Neural progenitor cell (in vitro differentiated cells): ENCODE data around the gene ABHD14A. TPM values are rescaled to one million over a fixed set of nuclear protein-coding genes. Genes with fewer than 3 reads are reported as not detected.

Experiments
- DNase-seq: peaks from one replicate; pipeline ENCODE4 v3.0.0-alpha.2; 2016; ENCODE audit warnings: low spot score
- H2AFZ ChIP-seq: fragments of 200-600 bp; sonication (generic); replicated peaks from 2 replicates; pipeline ENCODE4 v1.6.1; 2016; ENCODE audit warnings: antibody characterized with exemption
- H3F3A ChIP-seq: fragments of 200-600 bp; sonication (generic); 2 replicates; pipeline ENCODE4 v1.6.1; 2016; ENCODE audit warnings: antibody characterized with exemption, low read depth
- H3K27ac ChIP-seq: fragments of 200-600 bp; sonication (generic); 2 replicates; pipeline ENCODE4 v1.5.1; 2016; ENCODE audit warnings: mild to moderate bottlenecking
- H3K27me3 ChIP-seq: fragments of 200-600 bp; sonication (generic); 2 replicates; pipeline ENCODE4 v1.6.1; 2016; ENCODE audit warnings: mild to moderate bottlenecking, moderate library complexity
- H3K36me3 ChIP-seq: fragments of 200-600 bp; sonication (generic); 2 replicates; pipeline ENCODE4 v1.5.1; 2016
- H3K4me1 ChIP-seq: fragments of 200-600 bp; sonication (generic); 2 replicates; pipeline ENCODE4 v1.6.1; 2016; ENCODE audit warnings: mixed run types
- H3K4me2 ChIP-seq: fragments of 200-600 bp; sonication (generic); 2 replicates; pipeline ENCODE4 v1.6.1; 2016
- H3K4me3 ChIP-seq: fragments of 200-600 bp; sonication (generic); 2 replicates; pipeline ENCODE4 v1.5.1; 2016
- H3K79me2 ChIP-seq: fragments of 200-600 bp; sonication (generic); 2 replicates; pipeline ENCODE4 v1.6.1; 2016; ENCODE audit warnings: low read depth
- H3K9ac ChIP-seq: fragments of 200-600 bp; sonication (generic); 2 replicates; pipeline ENCODE4 v1.6.1; 2016
- H3K9me3 ChIP-seq: fragments of 200-600 bp; sonication (generic); 2 replicates; pipeline ENCODE4 v1.5.1; 2016; ENCODE audit warnings: low read depth
- H4K20me1 ChIP-seq: fragments of 200-600 bp; sonication (generic); 2 replicates; pipeline ENCODE4 v1.6.1; 2016; ENCODE audit warnings: low read depth
- H3K27ac Mint-ChIP-seq: 3 replicates; pipeline ENCODE4 v1.8.0; 2021; ENCODE audit warnings: mixed read lengths
- H3K27me3 Mint-ChIP-seq: 2 replicates; pipeline ENCODE4 v1.8.0; 2022; ENCODE audit warnings: low read depth, mild to moderate bottlenecking, inconsistent platforms, moderate library complexity, mixed read lengths; ENCODE audit not compliant: insufficient read depth
- H3K36me3 Mint-ChIP-seq: 3 replicates; pipeline ENCODE4 v1.8.0; 2021; ENCODE audit warnings: mixed read lengths
- H3K4me1 Mint-ChIP-seq: 3 replicates; pipeline ENCODE4 v1.8.0; 2021; ENCODE audit warnings: mixed read lengths
- H3K4me3 Mint-ChIP-seq: 3 replicates; pipeline ENCODE4 v1.8.0; 2021; ENCODE audit warnings: mild to moderate bottlenecking, moderate library complexity, mixed read lengths
- H3K9me3 Mint-ChIP-seq: 3 replicates; pipeline ENCODE4 v1.8.0; 2020; ENCODE audit warnings: mixed read lengths
- EZH2 ChIP-seq: fragments of 200-600 bp; sonication (generic); IDR thresholded peaks from 2 replicates; pipeline ENCODE4 v1.6.1; 2017; ENCODE audit warnings: antibody characterized with exemption, mild to moderate bottlenecking, moderate library complexity
- EZH2phosphoT487 ChIP-seq: fragments of 200-600 bp; sonication (generic); IDR thresholded peaks from 2 replicates; pipeline ENCODE4 v1.6.1; 2017; ENCODE audit warnings: antibody characterized with exemption
- total RNA-seq: library from RNA; depleted of rRNA; stranded (reverse); fragments of >200 nt; gene quantifications from 2 replicates; pipeline ENCODE4 v1.2.3, GENCODE V29; 2015; ENCODE audit warnings: low replicate concordance
- TF ChIP-seq, protein P1 (sequence below): fragments of 200-600 bp; sonication (generic); IDR thresholded peaks from 2 replicates; pipeline ENCODE4 v1.5.1; 2017; ENCODE audit warnings: antibody characterized with exemption, mild to moderate bottlenecking

Gene ABHD14A
- total RNA-seq, 1 donor from 2014 or later = 4.0 TPM

DNA sequence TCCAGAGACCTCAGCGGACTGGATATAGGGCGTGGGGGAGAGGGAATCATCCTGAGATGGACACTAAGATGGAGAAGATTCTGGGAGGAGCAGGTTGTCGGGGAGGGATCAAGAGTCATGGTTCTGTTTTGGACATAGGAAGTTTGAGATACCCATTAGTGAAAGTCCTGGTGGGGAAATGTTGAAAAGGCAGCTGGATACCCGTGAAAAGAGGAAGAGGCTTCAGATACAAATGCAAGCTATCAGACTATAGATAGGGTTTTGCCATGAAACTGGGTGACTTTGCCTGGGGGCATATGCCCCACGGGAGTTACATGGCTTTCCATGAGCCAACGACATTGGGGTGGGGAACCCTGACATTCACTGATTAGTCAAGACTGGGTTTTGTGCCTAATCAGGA lies 20.8 kb upstream of the ABHD14A start:
- peaks cover 77% of the 10 kb centered on the region for H3K27me3 ChIP-seq
- H4K20me1 ChIP-seq = peaks cover 17% of the 10 kb centered on the region
- peaks cover 13% of the 10 kb centered on the region for H3K4me1 ChIP-seq
- no peaks in the 10 kb centered on the region for H3K9me3 ChIP-seq
- no peaks in the 10 kb centered on the region for H3K79me2 ChIP-seq
- no peaks in the 10 kb centered on the region for H3K9me3 Mint-ChIP-seq
- H3F3A ChIP-seq = peaks cover 21% of the 10 kb centered on the region
- DNase-seq = no peak
- no peak overlapping the region for H2AFZ ChIP-seq
- peaks cover 4% of the 10 kb centered on the region for H3K27me3 Mint-ChIP-seq
- no peaks in the 10 kb centered on the region for H3K36me3 ChIP-seq
- TF ChIP-seq EZH2 = no peak
- TF ChIP-seq, protein P1, sequence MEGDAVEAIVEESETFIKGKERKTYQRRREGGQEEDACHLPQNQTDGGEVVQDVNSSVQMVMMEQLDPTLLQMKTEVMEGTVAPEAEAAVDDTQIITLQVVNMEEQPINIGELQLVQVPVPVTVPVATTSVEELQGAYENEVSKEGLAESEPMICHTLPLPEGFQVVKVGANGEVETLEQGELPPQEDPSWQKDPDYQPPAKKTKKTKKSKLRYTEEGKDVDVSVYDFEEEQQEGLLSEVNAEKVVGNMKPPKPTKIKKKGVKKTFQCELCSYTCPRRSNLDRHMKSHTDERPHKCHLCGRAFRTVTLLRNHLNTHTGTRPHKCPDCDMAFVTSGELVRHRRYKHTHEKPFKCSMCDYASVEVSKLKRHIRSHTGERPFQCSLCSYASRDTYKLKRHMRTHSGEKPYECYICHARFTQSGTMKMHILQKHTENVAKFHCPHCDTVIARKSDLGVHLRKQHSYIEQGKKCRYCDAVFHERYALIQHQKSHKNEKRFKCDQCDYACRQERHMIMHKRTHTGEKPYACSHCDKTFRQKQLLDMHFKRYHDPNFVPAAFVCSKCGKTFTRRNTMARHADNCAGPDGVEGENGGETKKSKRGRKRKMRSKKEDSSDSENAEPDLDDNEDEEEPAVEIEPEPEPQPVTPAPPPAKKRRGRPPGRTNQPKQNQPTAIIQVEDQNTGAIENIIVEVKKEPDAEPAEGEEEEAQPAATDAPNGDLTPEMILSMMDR = no peak
- TF ChIP-seq EZH2phosphoT487 = no peak
- H3K4me2 ChIP-seq = no peak overlapping the region
- no peak overlapping the region for H3K9ac ChIP-seq
- peaks cover 10% of the 10 kb centered on the region for H3K4me1 Mint-ChIP-seq
- peaks cover 3% of the 10 kb centered on the region for H3K36me3 Mint-ChIP-seq
- H3K4me3 Mint-ChIP-seq = no peak overlapping the region
- no peak overlapping the region for H3K27ac Mint-ChIP-seq
- H3K4me3 ChIP-seq = no peak overlapping the region
- H3K27ac ChIP-seq = no peak overlapping the region

DNA sequence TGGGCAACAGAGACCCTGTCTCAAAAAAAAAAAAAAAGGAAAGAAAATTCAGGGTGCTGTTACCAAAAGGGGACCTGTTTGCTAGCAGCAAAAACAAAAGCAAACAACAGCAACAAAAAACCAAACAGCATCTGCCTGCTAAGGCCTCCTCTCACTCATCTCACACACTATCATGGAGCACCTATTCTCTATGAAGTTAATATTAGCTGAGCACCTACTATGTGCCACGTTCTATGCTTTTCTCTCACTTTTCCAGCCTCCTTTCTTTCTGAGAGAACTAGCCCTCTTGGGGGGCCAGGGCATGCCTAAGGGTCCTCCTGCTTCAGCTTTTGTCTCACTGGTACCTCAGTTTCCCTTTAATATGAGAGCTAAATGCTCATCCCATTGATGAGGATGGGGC lies 20.2 kb upstream of the ABHD14A start:
- Histone ChIP-seq H3K4me2 (no peak overlapping the region), H2AFZ (no peak overlapping the region), H3K27ac (no peak overlapping the region), H3K4me1 (peaks cover 13% of the 10 kb centered on the region), H3K36me3 (no peaks in the 10 kb centered on the region), H3K9ac (no peak overlapping the region), H3K79me2 (no peaks in the 10 kb centered on the region), H3F3A (peaks cover 21% of the 10 kb centered on the region), H3K4me3 (no peak overlapping the region), H4K20me1 (peaks cover 17% of the 10 kb centered on the region), H3K27me3 (peaks cover 73% of the 10 kb centered on the region), H3K9me3 (no peaks in the 10 kb centered on the region)
- H3K4me1 Mint-ChIP-seq = peaks cover 10% of the 10 kb centered on the region
- H3K36me3 Mint-ChIP-seq = peaks cover 3% of the 10 kb centered on the region
- H3K27me3 Mint-ChIP-seq = peaks cover 4% of the 10 kb centered on the region
- no peak overlapping the region for H3K27ac Mint-ChIP-seq
- no peak for TF ChIP-seq EZH2phosphoT487
- no peak for TF ChIP-seq EZH2
- TF ChIP-seq, protein P1 = no peak
- no peak for DNase-seq
- H3K4me3 Mint-ChIP-seq = no peak overlapping the region
- H3K9me3 Mint-ChIP-seq = no peaks in the 10 kb centered on the region

DNA sequence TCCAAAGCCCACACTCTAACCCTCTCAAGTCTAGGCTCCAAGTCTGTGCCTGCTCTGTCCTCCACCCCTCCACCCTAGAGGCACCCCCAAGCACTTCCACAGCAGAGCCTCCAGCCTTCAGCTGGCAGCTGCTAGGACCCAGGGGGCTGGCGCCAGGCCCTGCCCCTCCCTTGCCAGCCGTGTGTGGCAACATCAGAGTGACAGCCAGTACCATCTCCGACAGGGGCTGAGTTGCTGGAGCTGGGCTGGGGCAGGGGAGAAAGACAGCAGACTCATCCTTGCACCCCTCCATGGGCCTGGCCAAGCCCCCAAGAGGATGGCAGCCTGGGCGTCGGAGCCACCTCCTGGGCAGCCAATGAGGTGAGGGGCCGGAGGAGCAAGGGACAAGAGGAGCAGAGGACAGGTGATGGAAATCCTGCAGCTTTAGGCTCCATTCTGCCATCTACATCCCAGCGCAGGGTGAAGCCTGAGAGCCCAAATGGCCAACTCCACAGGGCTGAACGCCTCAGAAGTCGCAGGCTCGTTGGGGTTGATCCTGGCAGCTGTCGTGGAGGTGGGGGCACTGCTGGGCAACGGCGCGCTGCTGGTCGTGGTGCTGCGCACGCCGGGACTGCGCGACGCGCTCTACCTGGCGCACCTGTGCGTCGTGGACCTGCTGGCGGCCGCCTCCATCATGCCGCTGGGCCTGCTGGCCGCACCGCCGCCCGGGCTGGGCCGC lies 19.5 kb upstream of the ABHD14A start, which contains the start of gene GPR62:
GPR62 (plus strand) TSS at position 207 of the 718 bp plus-strand sequence; CDS start at position 479, 272 bp downstream.
- Histone ChIP-seq H3K27ac (no peak within 1 kb of the TSS), H3K4me1 (peaks cover 13% of the 10 kb centered on the region), H3K36me3 (no peaks in the 10 kb centered on the region), H3F3A (peaks cover 21% of the 10 kb centered on the region), H3K79me2 (no peaks in the 10 kb centered on the region), H3K4me3 (peak within 1 kb of the TSS; percentile 46), H4K20me1 (peaks cover 21% of the 10 kb centered on the region), H3K9me3 (no peaks in the 10 kb centered on the region), H3K4me2 (peak within 1 kb of the TSS; percentile 85), H3K9ac (no peak within 1 kb of the TSS), H3K27me3 (peaks cover 67% of the 10 kb centered on the region), H2AFZ (peak within 1 kb of the TSS; percentile 75)
- no peak for DNase-seq
- peaks cover 3% of the 10 kb centered on the region for H3K36me3 Mint-ChIP-seq
- TF ChIP-seq EZH2 = no peak
- peak; percentile 37 for TF ChIP-seq EZH2phosphoT487
- no peak within 1 kb of the TSS for H3K4me3 Mint-ChIP-seq
- no peaks in the 10 kb centered on the region for H3K9me3 Mint-ChIP-seq
- no peak within 1 kb of the TSS for H3K27ac Mint-ChIP-seq
- H3K4me1 Mint-ChIP-seq = peaks cover 10% of the 10 kb centered on the region
- peaks cover 4% of the 10 kb centered on the region for H3K27me3 Mint-ChIP-seq
